ENCODE data around the gene ARL6IP4.
"Not testable (repeated sequence)": the region's sequence is repeated elsewhere in the genome, so short reads cannot be mapped to it uniquely, and the experiment has no call there.

DNA sequence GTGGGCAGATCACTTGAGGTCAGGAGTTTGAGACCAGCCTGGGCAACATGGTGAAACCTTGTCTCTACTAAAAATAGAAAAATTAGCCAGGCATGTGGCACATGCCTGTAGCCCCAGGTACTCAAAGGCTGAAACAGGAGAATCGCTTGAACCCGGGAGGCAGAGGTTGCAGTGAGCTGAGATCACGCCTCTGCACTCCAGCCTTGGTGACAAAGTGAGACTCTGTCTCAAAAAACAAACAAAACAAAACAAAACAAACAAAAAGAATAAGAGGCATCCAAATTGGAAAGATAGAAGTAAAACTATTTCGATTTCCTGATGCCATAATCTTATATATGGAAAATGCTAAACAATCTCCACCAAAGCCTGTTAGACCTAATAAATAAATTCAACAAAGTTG, 34.0 kb downstream of the ARL6IP4 start:
- not testable (repeated sequence) for TF ChIP-seq CTCF (IDR thresholded peaks at IDR 0.05 in 4 of 5, conservative IDR thresholded peaks at IDR 0.05 in 1 of 5); POLR2A (IDR thresholded peaks at IDR 0.05)
